ENCODE results near the gene SERINC2. TPM values are rescaled to one million over a fixed set of nuclear protein-coding genes. Genes with fewer than 3 reads are reported as not detected.
"Not testable (repeated sequence)": the region's sequence is repeated elsewhere in the genome, so short reads cannot be mapped to it uniquely, and the experiment has no call there.

SERINC2 gene
- polyA plus RNA-seq, 2 of the 4 experiments (the other 2 are of a cell fraction), result 6.0 to 16.3 TPM

GRCh38 chr1:31383967-31384366 is 29.0 kb upstream of the SERINC2 start:
- CTCF ChIA-PET, result interaction anchor here (1.2 to 4.0 kb wide), 3 partner anchors 11 to 19 kb away, joined by 3 to 33 read pairs (median 4); no protein-coding TSS in a partner anchor
- Histone ChIP-seq H3K4me3 (no peak overlapping the region), H3K27ac (no peak overlapping the region), H3K4me1 (no peaks in the 10 kb centered on the region), H3K9me3 (no peaks in the 10 kb centered on the region), H3K4me2 (no peak overlapping the region)
- FAIRE-seq (no peak), ATAC-seq (no peak), DNase-seq (ENCODE audit: low read depth in 1 of 2, low spot score in 1 of 2) (no peak)
- 78% methylated on average over 1 of the region's 1 CpG for WGBS (ENCODE audit: missing lambda C conversion rate)
- POLR2A ChIA-PET, result no interaction called here
- TF ChIP-seq ZSCAN20 (CRISPR knock-in tag; IDR thresholded peaks at IDR 0.05) (no peak), EHF (CRISPR knock-in tag; IDR thresholded peaks at IDR 0.05) (no peak), NPAS2 (CRISPR knock-in tag; IDR thresholded peaks at IDR 0.05; ENCODE audit: borderline replicate concordance) (no peak), HDAC2 (IDR thresholded peaks at IDR 0.05) (no peak), MAFK (IDR thresholded peaks at IDR 0.05; ENCODE audit: partially characterized antibody) (no peak), RAD21 (conservative IDR thresholded peaks at IDR 0.05 in 1 of 2, IDR thresholded peaks at IDR 0.05 in 1 of 2) (no peak), TFCP2L1 (CRISPR knock-in tag; IDR thresholded peaks at IDR 0.05) (no peak), ESRRA (IDR thresholded peaks at IDR 0.05; ENCODE audit: borderline replicate concordance, low read length) (no peak), TP53 (CRISPR knock-in tag; IDR thresholded peaks at IDR 0.05) (no peak), SMC3 (IDR thresholded peaks at IDR 0.05) (no peak), HOXB13 (CRISPR knock-in tag; IDR thresholded peaks at IDR 0.05; ENCODE audit: low read depth) (no peak), CBX2 (IDR thresholded peaks at IDR 0.05; ENCODE audit: borderline replicate concordance, low read depth) (no peak), FOSL2 (IDR thresholded peaks at IDR 0.05) (no peak), FOSL2 (CRISPR knock-in tag; IDR thresholded peaks at IDR 0.05) (no peak), ELK1 (IDR thresholded peaks at IDR 0.05; ENCODE audit: low read depth, low read length) (no peak)
- TF ChIP-seq, protein P1, sequence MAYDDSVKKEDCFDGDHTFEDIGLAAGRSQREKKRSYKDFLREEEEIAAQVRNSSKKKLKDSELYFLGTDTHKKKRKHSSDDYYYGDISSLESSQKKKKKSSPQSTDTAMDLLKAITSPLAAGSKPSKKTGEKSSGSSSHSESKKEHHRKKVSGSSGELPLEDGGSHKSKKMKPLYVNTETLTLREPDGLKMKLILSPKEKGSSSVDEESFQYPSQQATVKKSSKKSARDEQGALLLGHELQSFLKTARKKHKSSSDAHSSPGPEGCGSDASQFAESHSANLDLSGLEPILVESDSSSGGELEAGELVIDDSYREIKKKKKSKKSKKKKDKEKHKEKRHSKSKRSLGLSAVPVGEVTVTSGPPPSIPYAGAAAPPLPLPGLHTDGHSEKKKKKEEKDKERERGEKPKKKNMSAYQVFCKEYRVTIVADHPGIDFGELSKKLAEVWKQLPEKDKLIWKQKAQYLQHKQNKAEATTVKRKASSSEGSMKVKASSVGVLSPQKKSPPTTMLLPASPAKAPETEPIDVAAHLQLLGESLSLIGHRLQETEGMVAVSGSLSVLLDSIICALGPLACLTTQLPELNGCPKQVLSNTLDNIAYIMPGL (CRISPR knock-in tag; IDR thresholded peaks at IDR 0.05; ENCODE audit: borderline replicate concordance), result no peak
- TF ChIP-seq, protein P2, sequence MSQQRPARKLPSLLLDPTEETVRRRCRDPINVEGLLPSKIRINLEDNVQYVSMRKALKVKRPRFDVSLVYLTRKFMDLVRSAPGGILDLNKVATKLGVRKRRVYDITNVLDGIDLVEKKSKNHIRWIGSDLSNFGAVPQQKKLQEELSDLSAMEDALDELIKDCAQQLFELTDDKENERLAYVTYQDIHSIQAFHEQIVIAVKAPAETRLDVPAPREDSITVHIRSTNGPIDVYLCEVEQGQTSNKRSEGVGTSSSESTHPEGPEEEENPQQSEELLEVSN (IDR thresholded peaks at IDR 0.05; ENCODE audit: borderline replicate concordance, low read depth), result no peak
- TF ChIP-seq, protein P3, sequence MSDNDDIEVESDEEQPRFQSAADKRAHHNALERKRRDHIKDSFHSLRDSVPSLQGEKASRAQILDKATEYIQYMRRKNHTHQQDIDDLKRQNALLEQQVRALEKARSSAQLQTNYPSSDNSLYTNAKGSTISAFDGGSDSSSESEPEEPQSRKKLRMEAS (IDR thresholded peaks at IDR 0.05), result no peak

GRCh38 chr1:31386576-31387243 is 26.3 kb upstream of the SERINC2 start:
- DNase-seq (ENCODE audit: low read depth in 1 of 2, low spot score in 1 of 2); H3K27ac ChIP-seq; H3K9me3 ChIP-seq; H3K4me3 ChIP-seq; ATAC-seq; H3K4me2 ChIP-seq; FAIRE-seq; H3K4me1 ChIP-seq; POLR2A ChIA-PET: not testable (repeated sequence)
- CTCF ChIA-PET, result interaction anchor here (4.0 kb wide), 1 partner anchor 8 kb away, joined by 33 read pairs; no protein-coding TSS in a partner anchor
- 16% methylated on average over 4 of the region's 8 CpGs for WGBS (ENCODE audit: missing lambda C conversion rate)

- POLR2A ChIA-PET, result no interaction called here
- no peaks in the 10 kb centered on the region for H3K9me3 ChIP-seq
- FAIRE-seq, result no peak
- no peak overlapping the region for H3K4me2 ChIP-seq
- 64% methylated on average over 9 of the region's 10 CpGs for WGBS (ENCODE audit: missing lambda C conversion rate)
- DNase-seq (ENCODE audit: low read depth in 1 of 2, low spot score in 1 of 2), result no peak
- no peak overlapping the region for H3K4me3 ChIP-seq
- H3K4me1 ChIP-seq, result no peaks in the 10 kb centered on the region
- no peak for ATAC-seq
- CTCF ChIA-PET, result interaction anchor here (0.6 to 11.3 kb wide), 3 partner anchors 14 to 176 kb away, joined by 4 to 151 read pairs (median 4); no protein-coding TSS in a partner anchor
- H3K27ac ChIP-seq, result no peak overlapping the region
- TF ChIP-seq ZNF302 (CRISPR knock-in tag; IDR thresholded peaks at IDR 0.05) (no peak), FOXS1 (CRISPR knock-in tag; IDR thresholded peaks at IDR 0.05) (no peak), GATA3 (IDR thresholded peaks at IDR 0.05; ENCODE audit: borderline replicate concordance) (no peak), CHD2 (IDR thresholded peaks at IDR 0.05; ENCODE audit: low read length, partially characterized antibody) (no peak), MAZ (IDR thresholded peaks at IDR 0.05; ENCODE audit: borderline replicate concordance, low read depth, low read length) (no peak), HDAC2 (IDR thresholded peaks at IDR 0.05) (no peak), RFX5 (IDR thresholded peaks at IDR 0.05) (no peak), KDM5A (IDR thresholded peaks at IDR 0.05) (no peak), CTCF (IDR thresholded peaks at IDR 0.05) (no peak), RNF2 (IDR thresholded peaks at IDR 0.05; ENCODE audit: borderline replicate concordance, low read depth) (no peak), MAFK (IDR thresholded peaks at IDR 0.05; ENCODE audit: partially characterized antibody) (no peak), BHLHE40 (IDR thresholded peaks at IDR 0.05; ENCODE audit: low read depth, low read length) (no peak)
- TF ChIP-seq, protein P3 (IDR thresholded peaks at IDR 0.05), result no peak
- TF ChIP-seq, protein P4, sequence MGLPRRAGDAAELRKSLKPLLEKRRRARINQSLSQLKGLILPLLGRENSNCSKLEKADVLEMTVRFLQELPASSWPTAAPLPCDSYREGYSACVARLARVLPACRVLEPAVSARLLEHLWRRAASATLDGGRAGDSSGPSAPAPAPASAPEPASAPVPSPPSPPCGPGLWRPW (IDR thresholded peaks at IDR 0.05), result no peak
These were observed 25.4 kb upstream of the SERINC2 start for GRCh38 chr1:31387612-31388011.
